Measurements from ENCODE around the gene DCAF8. TPM values are rescaled to one million over a fixed set of nuclear protein-coding genes. Genes with fewer than 3 reads are reported as not detected.
A peak's percentile ranks its signal among the peaks of the same experiment; 100 is the strongest.

The DCAF8 gene
- total RNA-seq, 6 experiments from 2014 or later, result 80.2 to 137 (median 110) TPM

- TF ChIP-seq CTCF (IDR thresholded peaks at IDR 0.05) (no peak), POLR2A (IDR thresholded peaks at IDR 0.05) (peak; percentile 72)
- Histone ChIP-seq H3K27ac (peak within 1 kb of the TSS; percentile 35 to 93 (median 65)), H3K9me3 (no peaks in the 10 kb centered on the region), H3K36me3 (no peaks in the 10 kb centered on the region), H3K27me3 (no peaks in the 10 kb centered on the region), H3K4me1 (peaks cover 0 to 11% (median 0%) of the 10 kb centered on the region in 4 donors), H3K4me3 (peak within 1 kb of the TSS; percentile 74 to 97 (median 83))
- DNase-seq (peak; percentile 79 to 84 (median 81)), ATAC-seq (peak; percentile 84 to 92 (median 88))
- WGBS (ENCODE audit: insufficient coverage, low coverage, low lambda C conversion rate, missing lambda C conversion rate), result 1% methylated on average over 39 of the region's 76 CpGs
- intact Hi-C loops (cut with DNase I), result loop anchor here in 1 of 2 donors (10.0 kb wide), 1 partner anchor 69 kb away; no protein-coding TSS in a partner anchor
These were observed 56.9 kb downstream of the DCAF8 start, which contains the start of gene PEA15 for GRCh38 chr1:160205242-160206035. TSS of gene PEA15 (plus strand) at chr1:160205384. CDS start at chr1:160211545, 6,161 bp downstream.

- Histone ChIP-seq H3K27ac (peak overlapping the region in 2 of 3 donors; percentile 65 to 93), H3K36me3 (no peaks in the 10 kb centered on the region), H3K4me1 (peaks cover 0 to 11% (median 0%) of the 10 kb centered on the region in 4 donors), H3K9me3 (no peaks in the 10 kb centered on the region), H3K27me3 (no peaks in the 10 kb centered on the region), H3K4me3 (peak overlapping the region; percentile 74 to 97 (median 83))
- 0% methylated on average over 1 of the region's 7 CpGs for WGBS (ENCODE audit: insufficient coverage, low coverage, low lambda C conversion rate, missing lambda C conversion rate)
- intact Hi-C loops (cut with DNase I), result loop anchor here in 1 of 2 donors (10.0 kb wide), 1 partner anchor 70 kb away; no protein-coding TSS in a partner anchor
- DNase-seq (peak in 1 of 3 donors; percentile 31), ATAC-seq (peak in 2 of 4 donors; percentile 9 to 10)
- TF ChIP-seq CTCF (IDR thresholded peaks at IDR 0.05), result no peak
- no peak for TF ChIP-seq POLR2A (IDR thresholded peaks at IDR 0.05)
These were observed 57.7 kb downstream of the DCAF8 start for GRCh38 chr1:160204526-160205241.

- Histone ChIP-seq H3K27me3 (no peaks in the 10 kb centered on the region), H3K4me1 (peaks cover 0 to 4% (median 0%) of the 10 kb centered on the region in 4 donors), H3K4me3 (no peak overlapping the region), H3K36me3 (no peaks in the 10 kb centered on the region), H3K27ac (no peak overlapping the region), H3K9me3 (no peaks in the 10 kb centered on the region)
- WGBS (ENCODE audit: insufficient coverage, low coverage, low lambda C conversion rate, missing lambda C conversion rate), result 84% methylated on average over 4 of the region's 4 CpGs
- TF ChIP-seq CTCF (IDR thresholded peaks at IDR 0.05), result no peak
- ATAC-seq (no peak), DNase-seq (no peak)
- intact Hi-C loops (cut with DNase I), result loop anchor here in 1 of 2 donors (10.0 kb wide), 1 partner anchor 74 kb away; no protein-coding TSS in a partner anchor
These were observed 61.6 kb downstream of the DCAF8 start for GRCh38 chr1:160200786-160201185.

GRCh38 chr1:160197231-160197630 is 65.1 kb downstream of the DCAF8 start:
- DNase-seq, result no peak
- H3K27ac ChIP-seq, result no peak overlapping the region
- H3K4me1 ChIP-seq, result peaks cover 0 to 5% (median 0%) of the 10 kb centered on the region in 4 donors
- H3K4me3 ChIP-seq, result no peak overlapping the region
- ATAC-seq, result no peak
- no peaks in the 10 kb centered on the region for H3K36me3 ChIP-seq
- H3K27me3 ChIP-seq, result no peaks in the 10 kb centered on the region
- WGBS (ENCODE audit: insufficient coverage, low coverage, low lambda C conversion rate, missing lambda C conversion rate), result 100% methylated on average over 1 of the region's 4 CpGs
- intact Hi-C loops (cut with DNase I), result loop anchor here in 1 of 2 donors (10.0 kb wide), 2 partner anchors 58 to 168 kb away; partner anchors contain the start of gene NHLH1
- TF ChIP-seq CTCF (IDR thresholded peaks at IDR 0.05) (no peak), POLR2A (IDR thresholded peaks at IDR 0.05) (no peak)
- no peaks in the 10 kb centered on the region for H3K9me3 ChIP-seq
